GM18499 (cell line): ENCODE results near the gene ITPK1.

Experiments used
- ATAC-seq: cut with Tn5 transposase; IDR thresholded peaks from one replicate; pipeline ENCODE4 v1.9.1; 2021; ENCODE audit warnings: moderate number of reproducible peaks; ENCODE audit not compliant: insufficient read depth, unreplicated experiment

The ITPK1 gene

DNA sequence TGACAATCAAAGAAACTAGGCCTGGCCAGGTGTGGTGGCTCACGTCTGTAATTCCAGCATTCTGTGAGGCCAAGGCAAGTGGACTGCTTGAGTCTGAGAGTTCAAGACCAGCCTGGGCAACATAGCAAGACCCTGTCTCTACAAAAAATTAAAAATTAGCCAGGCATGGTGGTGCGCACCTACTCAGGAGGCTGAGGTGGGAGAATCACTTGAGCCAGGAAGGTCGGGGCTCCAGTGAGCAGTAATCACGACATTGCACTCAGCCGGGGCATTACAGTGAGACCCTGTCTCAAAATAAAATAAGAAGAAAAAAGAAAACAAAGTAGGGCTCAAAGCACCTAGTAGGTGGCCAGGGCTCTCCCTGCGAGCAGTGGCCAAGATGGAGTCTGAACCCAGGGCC is 113.7 kb downstream of the ITPK1 start:
- no peak for ATAC-seq

GRCh38 chr14:92998946-92999345 is 116.8 kb downstream of the ITPK1 start:
- ATAC-seq: no peak

DNA sequence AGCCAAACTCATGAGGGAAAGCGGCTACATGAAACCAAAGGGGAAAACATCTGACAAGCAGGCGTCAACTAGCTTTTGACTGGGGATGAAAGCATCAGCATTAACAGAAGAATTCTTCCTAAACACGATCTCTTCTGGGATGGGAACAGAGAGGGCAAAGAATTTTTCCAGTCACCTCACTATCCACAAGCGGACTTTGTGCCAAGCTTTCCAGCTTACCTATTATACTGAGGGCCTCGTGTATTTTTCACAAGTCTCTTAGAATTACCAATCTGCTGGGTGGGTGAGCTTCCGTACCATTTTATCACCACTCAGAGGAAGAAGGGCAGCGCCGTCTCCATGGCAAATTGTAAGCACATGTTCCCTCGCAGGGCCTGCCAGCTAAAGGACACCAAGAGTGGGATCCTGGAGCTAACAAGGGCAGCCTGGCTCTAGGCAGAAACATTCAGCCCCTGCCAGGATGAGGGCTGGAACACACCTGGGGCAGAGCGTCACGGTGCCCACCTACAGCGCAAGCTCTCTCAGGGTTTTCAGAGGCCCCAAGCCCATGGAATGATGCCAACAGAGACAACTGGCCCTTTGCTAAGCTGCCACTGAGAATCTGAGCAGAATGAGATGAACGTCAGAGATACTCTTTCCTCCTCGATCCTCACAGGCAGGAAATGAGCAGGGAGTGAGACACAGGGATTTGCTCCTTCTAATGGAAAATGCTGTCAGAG is 118.2 kb downstream of the ITPK1 start:
- ATAC-seq: no peak

GRCh38 chr14:92995620-92996019 is 120.1 kb downstream of the ITPK1 start:
- no peak for ATAC-seq

DNA sequence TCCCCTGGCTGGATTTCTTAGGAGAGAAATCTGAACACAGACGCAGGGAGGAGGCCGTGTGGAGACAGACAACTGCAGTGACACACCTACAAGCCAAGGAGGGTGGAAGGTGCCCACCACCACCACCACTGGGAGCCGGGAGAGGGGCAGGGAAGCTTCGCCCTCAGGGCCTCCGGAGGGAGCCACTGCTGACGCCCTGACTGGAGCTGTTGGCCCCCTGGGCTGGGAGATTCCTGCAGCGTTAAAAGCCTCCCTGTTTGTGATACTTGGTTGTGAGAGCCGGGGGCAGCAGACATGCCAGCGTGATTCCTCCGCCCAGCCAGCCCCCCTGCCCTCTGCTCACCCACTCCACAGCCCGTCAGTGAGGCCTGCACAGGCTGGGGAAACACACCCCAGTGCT is 120.8 kb downstream of the ITPK1 start:
- no peak for ATAC-seq

DNA sequence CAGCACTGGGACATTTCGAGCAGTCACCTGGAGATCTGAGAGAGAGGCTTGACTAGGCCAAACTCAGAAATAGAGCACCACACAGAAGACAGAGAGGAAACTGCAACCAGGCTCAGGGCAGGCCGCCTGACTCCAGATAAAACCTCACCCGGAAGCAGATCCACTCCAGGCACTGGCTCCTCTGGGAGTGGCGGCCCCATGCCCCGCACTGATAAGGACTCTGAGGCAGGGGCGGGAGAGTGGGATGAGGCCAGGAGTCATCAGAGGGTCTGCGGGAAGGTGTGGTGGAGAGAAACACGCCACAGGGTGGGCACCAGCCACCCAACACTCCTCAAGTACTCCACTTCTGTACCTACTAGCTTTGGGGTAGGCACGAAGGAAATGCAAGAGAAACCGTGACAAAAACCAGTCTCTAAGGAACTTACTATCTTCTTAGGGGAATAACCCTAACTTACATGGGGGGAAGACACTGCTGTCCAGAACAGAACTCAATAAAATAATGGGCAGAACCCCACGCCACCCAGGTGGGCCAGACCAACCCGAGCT is 121.5 kb downstream of the ITPK1 start:
- ATAC-seq: no peak

DNA sequence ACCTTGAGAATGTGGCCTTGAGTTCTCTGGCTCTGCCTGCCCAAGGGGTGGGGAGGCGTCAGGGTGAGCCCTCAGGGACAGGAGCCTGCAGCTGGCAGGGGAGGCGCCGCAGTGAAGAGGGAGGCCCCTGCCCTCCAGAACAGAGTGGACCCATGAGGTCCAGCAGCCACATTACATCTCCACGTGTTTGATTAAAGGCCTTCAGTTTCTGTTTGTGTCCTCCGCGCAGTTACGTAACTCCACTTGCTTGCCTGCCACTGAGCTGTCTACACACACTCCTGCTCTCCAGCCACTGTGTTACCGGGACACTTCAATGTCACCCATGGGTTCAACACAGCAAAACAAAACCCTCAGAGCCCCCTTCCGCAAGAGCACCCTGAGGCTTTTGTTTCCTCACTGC is 122.4 kb downstream of the ITPK1 start:
- ATAC-seq: no peak

DNA sequence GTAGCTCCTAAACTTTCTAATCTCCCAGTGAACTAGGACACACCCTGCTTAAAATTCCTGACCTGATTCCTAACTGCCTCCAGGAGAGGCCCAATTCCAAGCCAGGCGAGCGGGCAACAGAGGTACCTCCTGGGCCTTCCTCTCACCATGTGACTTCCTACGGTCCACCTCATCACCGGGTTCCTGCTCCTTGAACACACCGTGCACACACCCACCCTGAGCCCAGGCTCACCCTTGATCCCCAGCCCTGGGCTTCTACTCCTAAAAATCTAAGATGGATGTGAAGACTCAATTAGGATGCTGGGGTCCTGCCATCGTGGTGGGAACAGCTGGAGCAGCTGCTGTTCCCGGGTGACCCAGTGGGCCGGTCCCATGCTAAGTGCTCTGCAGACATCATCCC is 124.2 kb downstream of the ITPK1 start:
- ATAC-seq: no peak

DNA sequence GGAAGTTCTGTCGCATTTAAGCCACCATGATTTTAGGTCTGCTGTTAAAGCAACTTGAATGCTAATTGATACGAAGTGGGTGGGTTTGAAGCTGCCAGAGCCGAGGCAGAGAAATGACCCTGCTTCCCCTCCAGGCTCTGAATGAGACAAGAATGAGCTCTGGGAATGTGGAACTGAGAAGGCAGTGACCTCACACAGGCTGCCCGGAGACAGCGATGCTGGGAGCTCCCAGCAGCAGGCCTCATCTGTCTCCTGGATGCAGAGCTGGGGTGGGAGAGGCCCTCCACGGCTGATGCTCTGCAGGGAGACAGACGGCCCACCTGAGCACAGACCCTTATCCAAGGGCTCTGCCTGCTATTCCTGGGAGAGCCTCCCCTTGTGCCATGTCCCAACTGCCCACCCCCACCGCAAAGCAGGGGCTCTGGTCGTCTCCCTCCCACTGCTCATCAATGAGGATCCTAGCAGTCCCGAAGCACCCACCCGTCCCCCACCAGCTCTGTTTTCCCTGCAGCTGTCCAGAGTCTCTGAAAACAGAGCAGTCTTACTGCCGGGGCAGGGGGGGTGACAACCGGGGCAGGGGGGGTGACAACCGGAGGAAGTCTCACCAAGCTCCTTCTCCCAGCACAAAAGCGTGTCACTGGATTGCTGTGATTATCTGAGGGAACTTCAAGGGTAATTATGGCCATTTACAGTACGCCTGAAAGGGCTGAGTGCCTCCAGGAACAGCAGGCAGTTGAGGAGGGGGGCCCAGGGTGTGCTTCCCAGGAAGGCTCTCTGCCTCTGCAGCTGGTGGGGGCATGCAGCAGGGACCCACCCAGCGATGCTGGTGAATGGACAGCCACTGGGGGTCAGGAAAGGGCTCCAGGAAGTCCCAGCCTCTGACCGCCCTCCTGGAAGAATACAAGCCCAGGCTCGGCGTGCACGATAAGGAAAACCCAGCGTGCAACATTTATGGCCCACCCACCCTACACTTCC is 125.0 kb downstream of the ITPK1 start:
- no peak for ATAC-seq

GRCh38 chr14:92988786-92989755 is 126.7 kb downstream of the ITPK1 start:
- ATAC-seq: no peak

DNA sequence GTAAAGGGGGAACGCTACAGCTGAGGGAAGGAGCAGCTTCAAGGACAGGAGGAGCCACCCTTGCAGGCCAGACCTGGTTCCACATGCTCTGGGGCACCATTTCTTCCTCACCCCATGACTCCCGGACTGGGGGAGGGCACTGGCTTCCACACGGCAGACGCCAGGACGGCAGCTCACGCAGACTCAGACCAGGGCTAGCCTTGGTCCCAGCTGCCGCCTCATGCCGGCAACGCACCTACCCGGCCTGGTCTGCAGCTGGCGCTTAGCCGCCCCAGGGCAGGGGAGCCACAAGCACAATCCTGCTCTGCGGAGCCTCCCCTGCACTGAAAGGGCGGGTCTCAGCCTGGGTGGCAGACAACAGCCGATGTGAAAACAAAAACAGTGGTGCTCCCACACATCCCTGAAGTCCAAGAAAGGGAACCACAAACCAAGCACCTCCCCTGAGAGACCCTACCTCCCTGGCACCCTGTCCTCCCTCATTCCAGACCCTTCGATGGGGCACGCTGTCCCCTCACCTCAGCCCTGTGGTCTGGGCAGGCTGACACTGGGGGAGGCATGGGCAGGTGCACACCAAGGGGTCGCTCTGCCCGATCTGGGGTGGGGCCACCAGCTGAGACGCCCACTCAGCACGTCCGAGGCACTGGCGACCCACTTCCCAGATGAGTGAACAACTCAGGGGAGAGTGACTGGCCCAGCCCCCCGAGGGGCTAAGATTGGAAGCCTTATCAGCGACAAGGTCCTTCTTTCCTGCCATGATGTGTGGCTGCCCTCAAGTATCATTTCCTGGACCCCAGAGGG is 127.8 kb downstream of the ITPK1 start:
- ATAC-seq: no peak

GRCh38 chr14:92987148-92987570 is 128.6 kb downstream of the ITPK1 start:
- ATAC-seq: no peak

- no peak for ATAC-seq
Observed at GRCh38 chr14:92986254-92987147, 129.2 kb downstream of the ITPK1 start.

DNA sequence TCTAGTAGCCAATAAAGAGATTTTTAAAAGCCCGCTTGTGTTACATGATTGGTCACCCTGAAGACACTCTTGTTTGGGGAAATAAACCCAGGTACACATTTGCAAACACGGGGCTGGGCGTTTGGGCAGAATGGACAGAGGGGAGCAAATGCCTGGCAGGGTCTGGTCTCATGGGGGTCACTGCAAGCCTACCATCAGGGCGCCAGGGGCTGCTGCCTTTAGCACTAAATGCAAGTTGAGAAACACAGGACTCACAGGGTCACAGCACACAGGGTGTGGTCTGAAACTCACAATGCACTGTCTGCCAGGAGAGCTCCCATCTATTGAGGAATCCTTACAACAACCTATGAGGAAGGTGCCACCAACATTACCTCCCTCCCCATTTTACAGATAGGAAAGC is 130.2 kb downstream of the ITPK1 start:
- no peak for ATAC-seq

DNA sequence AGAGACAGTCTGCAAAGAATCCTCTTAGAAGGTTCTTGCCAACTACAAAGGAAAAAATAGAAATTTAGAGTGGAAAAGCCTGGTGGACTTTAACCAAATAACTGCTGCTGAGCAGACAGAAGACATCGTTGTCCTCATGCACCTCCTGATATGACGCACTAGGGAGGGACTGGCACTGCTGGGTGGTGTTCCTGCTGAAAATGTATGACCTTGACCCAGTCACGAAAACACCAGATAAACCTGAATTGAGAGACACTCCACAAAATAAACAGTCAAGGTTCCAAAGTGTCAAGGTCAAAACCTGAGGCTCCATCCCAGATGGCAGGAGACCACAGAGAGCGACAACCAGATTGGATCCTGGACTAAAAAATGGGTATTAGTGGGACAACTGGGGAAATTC is 130.8 kb downstream of the ITPK1 start:
- no peak for ATAC-seq

DNA sequence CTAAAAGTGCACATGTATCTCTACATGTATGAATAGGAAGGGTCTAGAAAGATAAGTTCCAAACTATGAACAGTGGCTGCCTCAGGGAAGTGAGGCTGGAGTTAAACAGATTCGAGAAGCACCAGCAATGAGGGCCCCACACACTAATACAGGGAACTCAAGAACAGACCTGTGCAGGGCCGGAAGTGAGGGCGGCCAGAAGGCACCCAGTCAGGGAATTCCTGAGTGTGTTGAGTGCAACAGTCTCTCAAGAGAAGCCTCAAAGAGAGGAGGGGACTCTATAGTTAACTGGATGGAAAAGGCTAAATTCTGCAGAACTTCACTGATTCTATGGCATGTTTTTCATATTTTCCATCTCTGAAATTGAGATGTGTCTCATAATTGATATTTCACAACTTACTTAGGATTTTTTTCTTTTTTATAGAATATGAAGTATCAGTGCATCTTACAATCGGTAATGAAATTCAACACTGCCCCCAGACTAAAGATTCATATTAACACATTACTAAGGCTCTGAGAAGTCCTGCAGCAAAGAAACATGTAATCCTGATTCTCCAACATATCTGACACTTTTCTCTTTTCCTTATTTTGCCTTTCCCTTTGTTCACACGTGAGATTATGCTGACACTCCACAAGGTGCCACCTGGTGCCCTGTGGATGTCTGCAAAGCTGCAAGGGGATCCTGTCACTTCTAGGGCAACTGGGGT is 131.5 kb downstream of the ITPK1 start:
- no peak for ATAC-seq

DNA sequence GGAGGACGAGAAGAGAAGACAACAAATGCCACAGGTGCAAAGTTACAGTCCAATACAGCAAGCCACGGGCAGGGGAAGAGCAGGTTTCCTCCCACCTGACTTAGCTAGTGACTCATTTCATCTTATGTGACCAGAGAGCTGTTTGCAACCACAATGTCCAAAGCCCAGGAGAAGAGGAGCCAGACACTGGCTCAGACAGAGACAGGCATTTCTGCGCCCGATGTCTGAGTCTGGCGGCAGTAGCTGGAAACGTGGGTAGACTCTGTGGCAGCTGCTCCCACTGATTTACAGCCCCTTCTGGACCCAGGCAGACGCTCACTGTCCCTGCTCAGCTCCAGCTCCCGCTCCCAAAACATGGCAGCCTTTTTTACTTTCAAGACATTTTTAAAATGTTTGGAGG is 132.8 kb downstream of the ITPK1 start:
- no peak for ATAC-seq

DNA sequence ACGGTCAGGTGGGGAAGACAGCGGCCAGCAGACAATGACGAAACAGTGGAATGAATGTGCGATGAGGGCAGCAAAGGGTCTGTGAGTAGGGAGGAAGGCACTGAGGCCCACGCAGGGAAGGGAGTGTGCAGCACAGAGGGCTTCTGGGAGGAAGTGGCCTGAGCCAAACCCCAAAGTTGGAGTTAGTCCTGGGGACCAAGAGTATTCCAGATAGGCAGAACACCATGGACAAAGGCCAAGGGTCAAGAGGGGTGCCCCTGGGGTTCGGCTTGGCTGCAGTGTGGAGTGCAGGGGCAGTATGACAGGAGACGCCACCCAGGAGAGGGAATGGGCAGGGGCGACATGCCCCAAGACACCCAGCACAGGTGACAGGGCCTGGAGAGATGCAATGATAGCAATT is 134.0 kb downstream of the ITPK1 start:
- ATAC-seq: no peak
